ENCODE data around the gene DNAH12.
"Not testable (repeated sequence)": the region's sequence is repeated elsewhere in the genome, so short reads cannot be mapped to it uniquely, and the experiment has no call there.

The DNAH12 gene

GRCh38 chr3:57530071-57530608 lies 14.0 kb downstream of the DNAH12 start:
- no peak for DNase-seq (ENCODE audit: low spot score)
- no peak overlapping the region for H3K4me3 ChIP-seq
- TF ChIP-seq, protein P1, sequence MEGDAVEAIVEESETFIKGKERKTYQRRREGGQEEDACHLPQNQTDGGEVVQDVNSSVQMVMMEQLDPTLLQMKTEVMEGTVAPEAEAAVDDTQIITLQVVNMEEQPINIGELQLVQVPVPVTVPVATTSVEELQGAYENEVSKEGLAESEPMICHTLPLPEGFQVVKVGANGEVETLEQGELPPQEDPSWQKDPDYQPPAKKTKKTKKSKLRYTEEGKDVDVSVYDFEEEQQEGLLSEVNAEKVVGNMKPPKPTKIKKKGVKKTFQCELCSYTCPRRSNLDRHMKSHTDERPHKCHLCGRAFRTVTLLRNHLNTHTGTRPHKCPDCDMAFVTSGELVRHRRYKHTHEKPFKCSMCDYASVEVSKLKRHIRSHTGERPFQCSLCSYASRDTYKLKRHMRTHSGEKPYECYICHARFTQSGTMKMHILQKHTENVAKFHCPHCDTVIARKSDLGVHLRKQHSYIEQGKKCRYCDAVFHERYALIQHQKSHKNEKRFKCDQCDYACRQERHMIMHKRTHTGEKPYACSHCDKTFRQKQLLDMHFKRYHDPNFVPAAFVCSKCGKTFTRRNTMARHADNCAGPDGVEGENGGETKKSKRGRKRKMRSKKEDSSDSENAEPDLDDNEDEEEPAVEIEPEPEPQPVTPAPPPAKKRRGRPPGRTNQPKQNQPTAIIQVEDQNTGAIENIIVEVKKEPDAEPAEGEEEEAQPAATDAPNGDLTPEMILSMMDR (IDR thresholded peaks at IDR 0.05), result no peak
- no peak overlapping the region for H3K27ac ChIP-seq

DNA sequence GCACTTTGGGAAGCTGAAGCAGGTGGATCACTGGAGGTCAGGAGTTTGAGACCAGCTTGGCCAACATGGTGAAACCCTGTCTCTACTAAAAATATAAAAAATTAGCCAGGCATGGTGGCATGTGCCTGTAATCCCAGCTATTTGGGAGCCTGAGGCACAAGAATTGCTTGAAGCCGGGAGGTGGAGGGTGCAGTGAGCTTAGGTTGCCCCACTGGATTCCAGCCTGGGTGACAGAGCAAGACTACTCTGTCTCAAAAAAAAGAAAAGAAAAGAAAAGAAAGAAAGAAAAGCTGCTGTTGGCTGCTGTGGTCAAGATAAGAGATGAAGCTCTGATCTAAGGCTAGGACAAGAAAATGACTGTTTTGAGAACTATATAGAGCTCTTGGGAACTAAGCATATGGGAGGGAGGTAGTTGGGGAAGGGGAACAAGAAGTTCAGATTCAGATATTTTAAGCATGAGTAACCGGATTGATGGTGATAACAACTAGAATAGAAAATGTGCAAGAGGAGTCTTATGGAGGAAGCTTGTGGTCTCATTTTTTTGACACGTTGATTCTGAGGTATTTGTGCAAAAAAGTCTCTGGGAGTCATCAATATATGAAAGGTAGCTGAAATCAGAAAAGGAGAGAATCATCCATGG lies 25.7 kb downstream of the DNAH12 start:
- TF ChIP-seq, protein P1 (IDR thresholded peaks at IDR 0.05), result no peak
- Histone ChIP-seq H3K27ac (no peak overlapping the region), H3K4me3 (no peak overlapping the region)
- DNase-seq (ENCODE audit: low spot score), result no peak

GRCh38 chr3:57512166-57512565 lies 32.0 kb downstream of the DNAH12 start:
- DNase-seq (ENCODE audit: low spot score), result no peak
- TF ChIP-seq, protein P1 (IDR thresholded peaks at IDR 0.05), result no peak
- H3K4me3 ChIP-seq, result no peak overlapping the region
- H3K27ac ChIP-seq, result no peak overlapping the region

GRCh38 chr3:57505901-57506300 lies 38.2 kb downstream of the DNAH12 start:
- no peak for DNase-seq (ENCODE audit: low spot score)
- TF ChIP-seq, protein P1 (IDR thresholded peaks at IDR 0.05), result no peak
- Histone ChIP-seq H3K4me3 (no peak overlapping the region), H3K27ac (no peak overlapping the region)

DNA sequence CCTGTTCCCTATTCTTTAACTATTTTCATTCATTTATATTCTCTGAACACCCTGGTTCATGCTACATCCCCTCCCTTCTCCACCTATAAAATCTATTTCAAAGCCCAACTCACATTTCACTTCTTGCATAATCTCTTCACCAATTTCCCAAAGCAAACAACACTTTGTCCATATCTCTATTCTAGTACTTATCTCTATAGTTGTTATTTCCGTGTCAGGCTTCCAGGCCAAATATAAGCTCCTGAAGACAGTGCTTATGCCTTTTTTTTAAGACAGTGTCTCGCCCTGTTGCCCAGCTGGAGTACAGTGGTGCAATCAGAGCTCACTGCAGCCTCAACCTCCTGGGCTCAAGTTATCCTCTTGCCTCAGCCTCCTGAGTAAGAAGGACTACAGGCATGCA lies 43.6 kb downstream of the DNAH12 start:
- no peak overlapping the region for H3K27ac ChIP-seq
- H3K4me3 ChIP-seq, result no peak overlapping the region
- no peak for DNase-seq (ENCODE audit: low spot score)
- TF ChIP-seq, protein P1 (IDR thresholded peaks at IDR 0.05), result no peak

DNA sequence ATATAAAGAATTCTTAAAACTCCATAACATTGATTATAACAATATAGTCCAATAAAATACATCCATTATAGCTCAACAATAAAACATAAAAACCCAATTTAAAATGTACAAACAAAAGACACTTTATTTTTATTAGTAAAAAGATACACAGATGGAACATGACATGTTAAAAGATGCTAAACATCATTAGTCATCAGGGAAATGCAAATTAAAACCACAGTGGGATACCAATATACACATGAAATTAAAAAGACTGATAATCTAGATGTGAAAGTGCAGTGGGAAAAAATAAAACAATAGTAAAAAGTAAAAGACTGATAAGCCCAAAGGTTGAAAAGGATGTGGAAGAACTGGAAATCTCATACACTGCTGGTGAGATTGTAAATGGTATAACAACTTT lies 46.2 kb downstream of the DNAH12 start:
- Histone ChIP-seq H3K4me3 (no peak overlapping the region), H3K27ac (no peak overlapping the region)
- TF ChIP-seq, protein P1 (IDR thresholded peaks at IDR 0.05), result no peak
- no peak for DNase-seq (ENCODE audit: low spot score)

DNA sequence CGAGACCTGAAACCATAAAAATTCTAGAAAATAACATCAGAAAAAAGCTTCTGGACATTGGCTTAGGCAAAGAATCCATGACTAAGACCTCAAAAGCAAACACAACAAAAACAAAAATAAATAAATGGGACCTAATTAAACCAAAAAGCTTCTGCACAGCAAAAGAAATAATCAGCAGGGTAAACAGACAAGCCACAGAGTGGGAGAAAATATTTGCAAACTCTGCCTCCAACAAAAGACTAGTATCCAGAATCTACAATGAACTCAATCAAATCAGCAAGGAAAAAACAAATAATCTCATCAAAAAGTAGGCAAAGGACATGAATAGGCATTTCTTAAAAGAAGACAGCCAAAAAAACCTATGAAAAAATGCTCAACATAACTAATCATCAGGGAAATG lies 59.6 kb downstream of the DNAH12 start:
- H3K27ac ChIP-seq, result no peak overlapping the region
- no peak for DNase-seq (ENCODE audit: low spot score)
- no peak overlapping the region for H3K4me3 ChIP-seq
- TF ChIP-seq, protein P1 (IDR thresholded peaks at IDR 0.05), result no peak

DNA sequence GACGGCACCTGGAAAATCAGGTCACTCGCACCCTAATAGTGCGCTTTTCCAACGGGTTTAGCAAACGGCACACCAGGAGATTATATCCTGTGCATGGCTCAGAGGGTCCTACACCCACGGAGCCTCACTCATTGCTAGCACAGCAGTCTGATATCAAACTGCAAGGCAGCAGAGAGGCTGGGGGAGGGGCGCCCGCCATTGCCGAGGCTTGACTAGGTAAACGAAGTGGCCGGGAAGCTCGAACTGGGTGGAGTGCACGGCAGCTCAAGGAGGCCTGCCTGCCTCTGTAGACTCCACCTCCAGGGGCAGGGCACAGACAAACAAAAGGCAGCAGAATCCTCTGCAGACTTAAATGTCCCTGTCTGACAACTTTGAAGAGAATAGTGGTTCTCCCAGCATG lies 67.0 kb downstream of the DNAH12 start:
- DNase-seq (ENCODE audit: low spot score); H3K4me3 ChIP-seq; H3K27ac ChIP-seq: not testable (repeated sequence)
